Measurements from ENCODE around the gene SIGLEC5.

DNA sequence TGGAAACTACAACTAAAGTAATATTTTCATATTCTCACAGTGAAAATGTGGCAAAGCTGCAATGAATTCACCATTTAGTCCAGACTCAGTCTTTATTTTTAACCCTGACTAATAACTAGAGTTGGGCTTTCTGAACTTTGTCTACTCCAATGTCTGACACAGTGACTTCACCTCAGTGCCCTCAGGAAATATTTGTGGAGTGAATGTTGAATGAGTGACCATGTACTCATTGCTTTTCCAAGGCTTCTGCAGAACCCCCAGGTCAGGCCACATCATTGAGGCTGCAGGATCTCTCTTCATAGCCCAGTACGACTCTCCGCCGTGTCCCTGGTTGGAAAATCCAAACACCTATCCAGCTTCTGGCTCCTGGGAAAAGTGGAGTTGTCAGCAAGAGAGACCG is 57.3 kb downstream of the SIGLEC5 start:
- no peak for TF ChIP-seq POLR2A (IDR thresholded peaks at IDR 0.05)
- TF ChIP-seq, protein P1, sequence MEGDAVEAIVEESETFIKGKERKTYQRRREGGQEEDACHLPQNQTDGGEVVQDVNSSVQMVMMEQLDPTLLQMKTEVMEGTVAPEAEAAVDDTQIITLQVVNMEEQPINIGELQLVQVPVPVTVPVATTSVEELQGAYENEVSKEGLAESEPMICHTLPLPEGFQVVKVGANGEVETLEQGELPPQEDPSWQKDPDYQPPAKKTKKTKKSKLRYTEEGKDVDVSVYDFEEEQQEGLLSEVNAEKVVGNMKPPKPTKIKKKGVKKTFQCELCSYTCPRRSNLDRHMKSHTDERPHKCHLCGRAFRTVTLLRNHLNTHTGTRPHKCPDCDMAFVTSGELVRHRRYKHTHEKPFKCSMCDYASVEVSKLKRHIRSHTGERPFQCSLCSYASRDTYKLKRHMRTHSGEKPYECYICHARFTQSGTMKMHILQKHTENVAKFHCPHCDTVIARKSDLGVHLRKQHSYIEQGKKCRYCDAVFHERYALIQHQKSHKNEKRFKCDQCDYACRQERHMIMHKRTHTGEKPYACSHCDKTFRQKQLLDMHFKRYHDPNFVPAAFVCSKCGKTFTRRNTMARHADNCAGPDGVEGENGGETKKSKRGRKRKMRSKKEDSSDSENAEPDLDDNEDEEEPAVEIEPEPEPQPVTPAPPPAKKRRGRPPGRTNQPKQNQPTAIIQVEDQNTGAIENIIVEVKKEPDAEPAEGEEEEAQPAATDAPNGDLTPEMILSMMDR (IDR thresholded peaks at IDR 0.05), result no peak

Measured in gastroesophageal sphincter (tissue), 3 donors.